HG02571 (cell line): ENCODE results near the gene BRICD5.
A peak's percentile ranks its signal among the peaks of the same experiment; 100 is the strongest.

Experiments
- ATAC-seq: cut with Tn5 transposase; IDR thresholded peaks from one replicate; pipeline ENCODE4 v1.9.1; 2021; ENCODE audit warnings: mild to moderate bottlenecking, moderate library complexity; ENCODE audit not compliant: unreplicated experiment

Gene BRICD5

DNA sequence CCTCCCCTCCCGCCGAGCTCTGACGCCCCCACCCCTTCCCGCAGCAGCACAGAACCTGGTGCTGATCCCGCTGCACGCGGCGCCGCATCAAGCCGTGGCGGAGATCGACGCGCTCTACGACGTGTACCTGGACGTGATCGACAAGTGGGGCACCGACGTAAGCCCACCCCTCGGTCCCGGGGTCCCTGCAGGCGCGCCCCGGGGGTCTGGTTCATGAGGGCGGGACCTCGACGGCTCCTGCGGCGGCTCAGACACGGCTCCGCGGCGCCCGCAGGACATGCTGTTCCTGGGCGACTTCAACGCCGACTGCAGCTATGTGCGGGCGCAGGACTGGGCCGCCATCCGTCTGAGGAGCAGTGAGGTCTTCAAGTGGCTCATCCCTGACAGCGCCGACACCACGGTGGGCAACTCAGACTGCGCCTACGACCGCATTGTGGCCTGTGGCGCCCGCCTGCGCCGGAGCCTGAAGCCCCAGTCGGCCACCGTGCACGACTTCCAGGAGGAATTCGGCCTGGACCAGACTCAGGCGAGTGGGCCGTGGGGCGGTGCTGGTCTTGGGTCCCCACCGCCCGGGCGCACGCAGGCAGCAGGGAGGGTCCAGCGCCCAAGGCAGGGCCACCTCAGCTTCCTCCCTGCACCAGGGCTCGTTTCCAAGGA lies 27.0 kb upstream of the BRICD5 start:
- no peak for ATAC-seq

- ATAC-seq: no peak
Observed at GRCh38 chr16:2237102-2237482, 26.4 kb upstream of the BRICD5 start.

GRCh38 chr16:2236337-2237101 lies 25.9 kb upstream of the BRICD5 start, which contains the start of gene DNASE1L2:
TSS of gene DNASE1L2 (plus strand) at chr16:2236444. CDS start at chr16:2236817, 373 bp downstream.
- no peak for ATAC-seq

DNA sequence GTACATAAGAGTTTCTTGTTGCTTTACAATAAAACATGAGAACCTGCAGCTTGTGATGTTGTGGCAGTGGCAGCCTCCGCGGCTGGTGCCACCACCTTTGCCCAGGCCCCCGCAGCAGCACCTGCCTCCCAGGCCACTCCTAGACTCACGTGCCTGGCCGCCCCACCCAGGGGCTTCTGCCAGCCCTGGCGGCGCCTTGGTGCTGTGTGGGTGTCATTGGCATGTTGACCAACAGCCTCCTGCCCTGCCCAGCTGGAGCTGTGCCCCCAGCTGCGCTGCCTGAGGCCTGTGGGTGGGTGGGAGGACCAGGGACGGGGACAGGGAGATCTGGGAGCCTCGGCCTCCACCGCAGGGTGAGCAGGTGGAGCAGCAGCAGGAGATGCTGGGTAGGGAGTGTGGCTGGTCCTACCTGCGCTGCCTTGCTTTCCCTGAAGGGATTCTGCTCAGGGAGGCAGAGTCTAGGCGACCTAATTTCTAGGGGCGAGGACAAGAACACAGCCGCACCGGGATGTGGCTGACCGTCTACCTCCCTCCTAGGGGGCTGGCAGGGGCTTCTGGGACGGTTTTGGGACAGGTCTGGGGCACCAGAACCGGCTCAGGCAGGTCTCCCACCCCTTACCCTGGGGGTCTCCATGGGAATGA lies 25.2 kb upstream of the BRICD5 start:
- ATAC-seq: no peak

GRCh38 chr16:2235234-2235651 lies 24.6 kb upstream of the BRICD5 start:
- ATAC-seq: no peak

- ATAC-seq: no peak
Observed at GRCh38 chr16:2234813-2235170, 24.1 kb upstream of the BRICD5 start.

DNA sequence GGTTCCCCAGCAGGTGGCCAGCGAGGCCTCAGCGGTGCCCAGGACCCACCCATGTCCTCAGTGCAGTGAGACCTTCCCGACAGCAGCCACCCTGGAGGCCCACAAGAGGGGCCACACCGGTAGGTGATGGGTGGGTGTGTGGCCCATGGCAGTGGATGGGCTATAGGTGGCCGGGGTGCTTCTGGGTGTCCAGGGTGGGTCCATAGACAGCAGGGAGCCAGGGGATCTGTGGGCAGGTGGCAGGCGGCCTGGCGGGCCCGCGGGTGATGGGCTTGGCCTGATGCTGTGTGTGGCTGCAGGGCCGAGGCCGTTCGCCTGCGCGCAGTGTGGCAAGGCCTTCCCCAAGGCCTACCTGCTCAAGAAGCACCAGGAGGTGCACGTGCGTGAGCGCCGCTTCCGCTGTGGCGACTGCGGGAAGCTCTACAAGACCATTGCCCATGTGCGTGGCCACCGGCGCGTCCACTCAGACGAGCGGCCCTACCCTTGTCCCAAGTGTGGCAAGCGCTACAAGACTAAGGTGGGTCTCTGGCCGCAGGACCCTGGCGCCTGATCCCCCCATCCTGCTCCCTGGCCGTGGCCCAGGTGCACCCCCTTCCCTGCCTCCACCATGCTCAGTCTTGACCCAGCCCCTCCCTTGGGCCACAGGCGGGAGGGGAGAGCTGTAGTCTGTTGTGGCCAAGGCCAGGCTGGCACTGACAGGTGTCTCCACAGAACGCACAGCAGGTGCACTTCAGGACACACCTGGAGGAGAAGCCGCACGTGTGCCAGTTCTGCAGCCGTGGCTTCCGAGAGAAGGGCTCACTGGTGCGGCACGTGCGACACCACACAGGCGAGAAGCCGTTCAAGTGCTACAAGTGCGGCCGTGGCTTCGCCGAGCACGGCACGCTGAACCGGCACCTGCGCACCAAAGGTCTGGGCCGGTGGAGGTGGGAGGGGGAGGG lies 23.5 kb upstream of the BRICD5 start:
- no peak for ATAC-seq

- ATAC-seq: no peak
Observed at GRCh38 chr16:2233046-2233775, 22.5 kb upstream of the BRICD5 start.

DNA sequence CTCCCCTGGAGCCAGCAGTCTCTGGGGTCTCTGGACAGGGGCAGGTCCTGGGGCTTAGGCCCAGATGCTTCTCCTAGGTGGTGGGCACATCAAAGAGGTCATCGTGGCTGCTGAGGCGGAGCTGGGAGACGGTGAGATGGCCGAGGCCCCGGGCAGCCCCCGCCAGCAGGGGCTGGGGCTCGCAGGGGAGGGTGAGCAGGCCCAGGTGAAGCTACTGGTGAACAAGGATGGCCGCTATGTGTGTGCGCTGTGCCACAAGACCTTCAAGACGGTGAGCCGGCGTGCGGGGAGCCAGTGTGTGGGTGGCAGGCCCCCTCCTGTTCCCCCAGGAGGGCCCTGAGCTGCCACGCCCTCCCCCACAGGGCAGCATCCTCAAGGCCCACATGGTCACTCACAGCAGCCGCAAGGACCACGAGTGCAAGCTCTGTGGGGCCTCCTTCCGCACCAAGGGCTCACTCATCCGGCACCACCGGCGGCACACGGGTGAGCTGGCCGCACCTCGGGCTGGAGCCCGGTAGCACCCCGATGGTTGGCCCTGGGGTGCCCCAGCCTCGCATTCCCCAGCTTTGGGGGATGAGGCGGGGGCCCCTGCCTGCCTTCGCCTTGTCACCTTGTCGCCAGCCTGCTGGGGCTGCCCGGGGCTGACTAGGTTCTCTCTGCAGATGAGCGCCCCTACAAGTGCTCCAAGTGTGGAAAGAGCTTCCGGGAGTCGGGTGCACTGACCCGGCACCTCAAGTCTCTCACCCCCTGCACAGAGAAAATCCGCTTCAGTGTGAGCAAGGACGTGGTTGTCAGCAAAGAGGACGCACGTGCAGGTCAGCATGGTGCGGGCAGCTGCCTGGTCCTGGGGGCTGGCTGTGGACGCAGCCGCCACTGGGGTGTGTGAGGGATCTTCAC lies 21.7 kb upstream of the BRICD5 start:
- no peak for ATAC-seq

- no peak for ATAC-seq
Observed at GRCh38 chr16:2231016-2231931, 20.6 kb upstream of the BRICD5 start.

DNA sequence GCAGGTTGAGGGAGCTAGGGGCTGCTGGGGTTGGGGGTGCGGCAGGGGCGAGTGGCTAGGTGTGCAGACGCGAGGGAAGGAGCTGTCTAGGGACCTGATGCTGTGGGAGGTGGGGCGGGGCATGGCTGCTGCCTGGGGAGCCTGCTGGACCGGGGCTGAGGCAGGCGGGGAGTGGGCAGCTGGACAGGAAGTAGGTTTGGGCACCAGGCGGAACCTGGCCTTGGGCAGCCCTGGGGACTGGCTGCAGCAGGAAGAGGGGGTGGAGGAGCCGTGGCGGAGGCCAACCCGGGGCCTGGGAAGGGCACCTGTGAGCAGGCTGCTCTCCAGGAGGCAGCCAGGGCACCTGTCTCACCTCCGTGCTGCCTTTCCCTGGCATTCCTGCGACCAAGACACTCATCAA lies 19.7 kb upstream of the BRICD5 start:
- ATAC-seq: no peak

GRCh38 chr16:2229632-2230250 lies 19.1 kb upstream of the BRICD5 start:
- ATAC-seq: no peak

DNA sequence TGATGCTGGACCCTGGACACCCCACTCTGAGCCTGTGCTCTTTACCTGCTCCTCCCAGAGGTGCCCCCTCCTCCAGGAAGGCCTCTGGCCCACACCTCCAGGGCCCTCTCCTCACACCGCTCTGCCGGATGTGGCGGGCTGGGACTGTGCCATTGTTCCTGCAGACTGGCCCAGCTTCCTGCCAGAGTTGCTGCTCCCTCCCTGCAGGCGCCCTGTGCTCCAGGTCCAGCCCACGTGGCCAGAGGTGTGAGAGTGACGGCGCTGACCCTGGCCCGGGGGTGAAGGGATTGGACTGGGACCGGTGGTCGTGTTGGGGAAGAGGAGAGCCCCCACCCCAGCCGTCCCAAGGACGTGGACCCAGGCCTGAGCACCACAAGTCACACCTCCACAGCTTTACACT lies 18.4 kb upstream of the BRICD5 start:
- no peak for ATAC-seq

GRCh38 chr16:2228161-2228824 lies 17.6 kb upstream of the BRICD5 start:
- ATAC-seq: no peak

GRCh38 chr16:2226918-2227317 lies 16.3 kb upstream of the BRICD5 start:
- ATAC-seq: no peak

DNA sequence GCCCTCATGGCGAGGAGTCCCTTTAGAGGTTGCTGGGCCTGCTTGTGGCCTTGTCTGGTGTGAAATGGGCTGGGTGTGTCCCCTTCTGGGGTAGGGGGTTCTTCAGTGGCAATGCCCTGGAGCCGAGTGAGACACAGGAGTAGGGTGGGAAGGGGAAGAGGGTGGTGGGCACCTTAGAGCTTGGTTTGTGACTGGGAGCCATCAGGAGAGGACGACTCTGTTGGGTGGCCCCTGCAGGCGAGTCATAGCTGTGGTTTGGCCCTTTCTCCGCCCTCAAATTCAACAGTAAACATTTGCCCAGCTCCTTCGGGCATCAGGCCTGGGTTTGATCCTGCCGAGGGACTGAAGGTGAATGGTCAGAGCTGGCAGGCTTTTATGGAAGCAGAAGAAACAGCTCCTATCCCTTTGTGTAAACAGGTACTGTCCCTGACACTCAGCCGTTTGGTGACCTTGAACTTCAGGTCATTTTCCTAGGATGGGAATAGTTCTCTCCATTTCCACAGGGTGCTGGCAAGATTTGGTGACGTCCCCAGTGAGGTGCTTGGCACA lies 15.7 kb upstream of the BRICD5 start:
- ATAC-seq: no peak

GRCh38 chr16:2223942-2224486 lies 13.4 kb upstream of the BRICD5 start:
- ATAC-seq: peak; percentile 15
